OCI-M1 (cell line): ENCODE measurements around the gene CDK16.
A peak's percentile ranks its signal among the peaks of the same experiment; 100 is the strongest.

Experiments
- DNase-seq: peaks from one replicate; lab custom pipeline; 2025; lab: John Stamatoyannopoulos, UW

Gene CDK16

DNA sequence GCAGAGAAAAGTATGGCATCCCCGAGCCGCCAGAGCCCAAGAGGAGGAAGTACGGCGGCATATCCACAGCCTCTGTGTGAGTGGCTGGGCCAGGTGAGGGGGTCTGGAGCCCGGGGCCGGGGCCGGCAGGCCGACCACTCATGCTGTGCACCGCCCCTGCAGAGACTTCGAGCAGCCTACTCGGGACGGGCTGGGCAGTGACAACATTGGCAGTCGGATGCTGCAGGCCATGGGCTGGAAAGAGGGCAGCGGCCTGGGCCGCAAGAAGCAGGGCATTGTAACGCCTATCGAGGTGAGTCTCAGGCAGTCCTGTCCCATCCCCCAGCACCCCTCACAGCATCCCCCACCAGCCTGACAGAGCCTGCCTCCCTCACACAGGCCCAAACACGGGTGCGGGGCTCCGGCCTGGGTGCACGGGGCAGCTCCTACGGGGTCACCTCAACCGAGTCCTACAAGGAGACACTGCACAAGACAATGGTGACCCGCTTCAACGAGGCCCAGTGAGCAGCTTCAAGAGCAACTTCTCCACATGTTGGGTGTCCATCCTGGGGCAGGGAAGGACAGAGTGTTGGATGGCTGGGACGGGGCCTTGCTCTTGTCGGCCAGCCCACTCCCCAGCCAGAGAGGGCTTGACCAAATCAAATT, 32.3 kb upstream of the CDK16 start:
- DNase-seq: no peak

DNA sequence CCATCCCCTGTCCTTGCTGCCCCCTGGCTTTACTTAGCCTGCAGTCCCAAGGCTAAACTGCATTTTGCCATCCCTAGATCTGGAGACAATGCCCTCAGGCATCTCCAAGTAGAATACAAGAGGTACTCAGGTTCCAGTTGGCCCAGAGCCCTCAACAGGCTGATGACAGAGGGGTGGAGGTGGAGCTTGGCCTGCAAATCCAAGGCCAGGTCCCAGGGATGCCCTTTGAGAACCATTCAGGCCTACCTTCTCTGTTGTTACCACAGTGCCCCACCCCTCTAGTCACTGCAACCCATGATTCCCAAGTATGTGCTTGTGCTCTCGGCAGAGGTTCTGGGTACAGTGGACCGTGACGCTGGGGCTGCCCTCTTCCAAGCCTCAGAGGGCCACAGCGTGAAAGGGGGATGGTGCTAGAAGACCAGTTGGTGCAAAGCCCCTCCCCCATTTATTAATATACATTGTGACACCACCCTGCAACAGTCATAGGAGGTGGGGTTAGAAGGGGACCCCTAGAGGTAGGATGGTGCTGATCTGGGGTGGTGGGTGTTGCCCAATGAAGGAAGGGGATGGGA, 31.3 kb upstream of the CDK16 start:
- no peak for DNase-seq

- DNase-seq: no peak
Observed at GRCh38 chrX:47189906-47190305, 28.6 kb upstream of the CDK16 start.

GRCh38 chrX:47190445-47191269, 27.8 kb upstream of the CDK16 start:
- peak; percentile 93 for DNase-seq

DNA sequence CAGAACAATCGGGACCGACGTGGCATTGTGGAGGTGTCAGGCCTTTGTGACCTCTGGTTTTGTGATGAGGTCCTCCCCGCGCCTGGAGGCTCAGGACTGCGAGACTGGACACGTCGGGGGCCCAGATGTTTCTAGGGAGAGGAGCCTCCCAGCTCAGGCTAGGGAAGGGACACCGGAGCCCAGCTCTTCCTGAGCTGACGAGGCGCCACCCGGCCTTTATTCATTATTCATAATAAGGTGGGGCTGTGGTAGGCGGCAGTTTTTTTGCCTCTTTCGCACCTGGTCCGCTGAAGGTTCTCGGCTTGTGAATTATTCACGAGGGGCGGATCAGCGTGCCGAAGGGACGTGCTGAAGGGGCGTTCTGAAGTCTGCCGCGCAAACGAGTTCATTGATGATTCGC, 27.1 kb upstream of the CDK16 start:
- DNase-seq: peak; percentile 34

DNA sequence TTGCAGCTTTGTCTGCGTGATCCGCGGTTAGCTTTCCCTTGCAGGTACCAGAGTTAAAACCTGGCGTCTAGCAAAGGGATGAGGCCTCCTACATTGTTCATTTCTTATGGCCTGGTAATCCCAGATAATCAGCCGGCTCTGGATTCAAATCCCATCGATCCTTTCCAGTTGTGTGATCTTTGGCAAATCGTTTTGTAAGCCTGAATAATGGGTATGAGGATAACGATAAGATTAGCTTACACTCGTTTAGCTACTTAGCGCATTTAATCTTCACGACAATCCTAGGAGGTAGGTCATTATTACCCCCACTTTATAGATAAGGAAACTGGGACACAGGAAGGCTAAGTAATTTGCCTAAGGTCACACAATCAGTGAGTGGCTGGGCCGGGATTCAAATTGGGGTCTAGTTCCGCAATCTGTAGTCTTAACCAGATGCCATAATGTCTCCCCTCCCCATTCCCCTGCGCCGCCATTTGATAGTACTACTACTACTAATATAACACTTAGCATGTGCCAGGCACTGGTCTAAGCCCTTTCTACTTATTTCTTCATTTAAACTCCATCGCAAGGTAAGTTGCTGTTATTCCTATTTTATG, 26.6 kb upstream of the CDK16 start:
- DNase-seq: peak; percentile 29

- DNase-seq: peak; percentile 96
Observed at GRCh38 chrX:47193475-47194193, 24.8 kb upstream of the CDK16 start, which contains the start of gene UBA1. Gene UBA1 (plus strand): TSS chrX:47193829. CDS start chrX:47198803, 4,974 bp downstream.

- no peak for DNase-seq
Observed at GRCh38 chrX:47194194-47194787, 24.2 kb upstream of the CDK16 start.

DNA sequence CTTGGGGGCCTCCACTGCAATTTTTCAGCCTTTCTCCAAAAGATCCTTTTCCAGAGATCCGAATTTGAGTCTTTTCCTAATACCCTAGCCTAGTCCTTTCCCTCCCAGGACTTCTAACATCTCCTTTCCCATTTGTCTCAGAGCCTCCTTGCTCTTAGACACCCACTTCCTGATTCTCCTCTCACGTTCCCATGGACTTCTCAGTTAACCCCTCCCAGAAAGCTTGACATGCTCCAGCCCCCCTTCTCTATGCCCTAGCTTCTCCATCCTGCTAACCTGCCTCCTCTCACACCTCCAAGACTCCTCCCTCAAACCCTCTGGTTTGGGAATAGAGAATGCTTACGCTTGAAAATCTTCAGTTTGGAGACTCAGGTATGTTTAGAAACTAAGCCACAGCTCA, 22.4 kb upstream of the CDK16 start:
- no peak for DNase-seq

- no peak for DNase-seq
Observed at GRCh38 chrX:47197526-47197925, 21.0 kb upstream of the CDK16 start.

GRCh38 chrX:47198026-47198686, 20.3 kb upstream of the CDK16 start:
- no peak for DNase-seq

GRCh38 chrX:47198687-47199080, 19.8 kb upstream of the CDK16 start:
- DNase-seq: no peak

GRCh38 chrX:47199286-47199685, 19.2 kb upstream of the CDK16 start:
- DNase-seq: no peak

GRCh38 chrX:47200385-47201150, 17.9 kb upstream of the CDK16 start:
- no peak for DNase-seq

DNA sequence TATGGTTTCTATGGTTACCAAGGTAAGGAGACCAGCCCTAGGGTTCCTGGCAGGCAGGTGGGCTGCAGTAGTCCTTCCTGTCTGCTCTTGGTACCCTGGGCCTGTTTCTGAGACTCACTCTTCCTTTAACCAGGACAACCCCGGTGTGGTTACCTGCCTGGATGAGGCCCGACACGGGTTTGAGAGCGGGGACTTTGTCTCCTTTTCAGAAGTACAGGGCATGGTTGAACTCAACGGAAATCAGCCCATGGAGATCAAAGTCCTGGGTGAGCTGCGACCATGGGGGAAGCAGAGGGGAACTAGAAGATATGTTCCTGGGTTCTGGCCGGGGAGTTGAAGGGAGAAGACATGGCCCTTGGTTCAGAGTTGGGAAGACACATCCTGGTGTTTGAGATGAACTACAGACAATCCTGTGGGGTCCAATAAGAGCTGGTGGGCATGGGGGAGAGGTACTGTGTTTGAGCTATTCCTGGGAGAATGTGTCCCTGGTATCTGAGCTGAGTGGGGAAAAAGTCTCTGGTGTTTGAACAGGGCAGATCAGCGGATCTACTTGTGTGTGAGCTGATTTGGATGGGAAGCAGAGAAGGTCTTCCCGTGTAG, 17.0 kb upstream of the CDK16 start:
- no peak for DNase-seq

GRCh38 chrX:47202316-47202715, 16.2 kb upstream of the CDK16 start:
- DNase-seq: no peak

GRCh38 chrX:47202877-47203276, 15.6 kb upstream of the CDK16 start:
- no peak for DNase-seq

DNA sequence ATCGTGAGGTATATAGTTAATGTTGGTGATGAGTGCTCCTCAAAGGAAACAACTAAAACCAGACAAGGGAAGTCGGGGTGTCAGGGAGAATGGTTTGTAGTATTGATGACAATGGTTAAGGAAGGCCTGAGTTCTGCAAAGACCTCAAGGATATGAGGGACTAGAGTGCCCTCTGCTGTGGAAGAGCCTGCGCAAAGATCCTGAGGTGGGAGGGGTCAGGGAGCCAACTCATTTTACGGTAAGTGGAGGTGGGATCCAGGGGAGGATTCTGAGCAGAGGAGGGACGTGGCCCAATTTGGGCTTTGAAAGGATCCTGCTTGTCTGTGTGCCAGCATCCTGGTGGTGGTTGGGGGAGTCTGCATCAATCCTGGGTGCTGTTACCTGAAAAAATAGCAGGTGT, 13.5 kb upstream of the CDK16 start:
- DNase-seq: no peak

DNA sequence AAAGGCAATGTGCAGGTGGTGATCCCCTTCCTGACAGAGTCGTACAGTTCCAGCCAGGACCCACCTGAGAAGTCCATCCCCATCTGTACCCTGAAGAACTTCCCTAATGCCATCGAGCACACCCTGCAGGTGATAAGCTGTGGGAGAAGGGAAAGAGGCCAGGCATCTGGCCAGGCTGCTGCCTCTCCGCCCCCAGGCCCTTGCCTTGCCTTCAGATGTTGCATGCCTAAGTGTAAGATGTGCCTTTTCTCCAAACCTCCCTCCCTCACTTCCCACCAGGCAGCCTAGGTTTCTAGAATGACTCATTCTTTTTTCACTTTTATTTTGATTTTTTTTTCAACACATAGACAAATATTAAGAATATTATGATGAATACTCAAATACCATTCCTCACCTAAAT, 12.2 kb upstream of the CDK16 start:
- DNase-seq: no peak

DNA sequence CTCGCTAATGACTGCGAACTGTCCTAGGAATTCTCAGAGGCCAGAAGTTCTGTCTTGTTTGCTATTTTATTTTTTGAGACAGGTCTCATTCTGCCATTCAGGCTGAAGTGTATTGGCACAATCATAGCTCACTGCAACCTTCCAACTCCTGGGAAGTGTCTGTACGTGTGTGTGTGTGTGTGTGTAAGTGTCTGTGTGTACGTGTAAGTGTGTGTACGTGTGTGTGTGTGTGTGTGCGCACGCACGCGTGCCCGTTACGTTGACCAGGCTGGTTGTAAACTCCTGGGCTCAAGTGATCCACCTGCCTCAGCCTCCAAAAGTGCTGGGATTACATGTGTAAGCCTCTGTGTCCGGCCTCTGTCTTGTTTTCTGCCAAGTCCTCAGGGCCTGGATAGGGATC, 10.4 kb upstream of the CDK16 start:
- DNase-seq: no peak
